Measurements from ENCODE around the gene TMEM255B.

The TMEM255B gene

DNA sequence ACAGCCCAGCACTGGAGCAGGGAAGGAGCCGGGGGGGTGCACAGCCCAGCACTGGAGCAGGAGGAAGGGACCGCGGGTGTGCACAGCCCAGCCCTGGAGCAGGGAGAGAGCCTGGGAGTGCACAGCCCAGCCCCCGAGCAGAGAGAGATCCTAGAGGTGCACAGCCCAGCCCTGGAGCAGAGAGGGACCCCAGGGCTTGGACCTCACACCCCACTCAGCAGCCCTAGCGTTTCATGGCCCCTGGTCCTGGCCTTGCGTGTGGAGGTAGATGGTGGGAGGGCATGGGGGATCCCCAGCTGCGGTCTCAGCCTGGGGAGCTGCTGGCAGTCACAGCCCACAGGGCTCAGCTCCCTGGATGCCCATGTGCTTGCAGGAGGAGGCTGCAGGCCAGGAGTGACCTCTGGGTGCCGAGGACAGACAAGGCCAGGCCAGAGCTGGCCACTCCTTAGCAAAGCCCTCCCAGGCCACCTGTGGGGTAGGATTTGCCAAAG is 79.7 kb downstream of the TMEM255B start:
- DNase-seq, result no peak

DNA sequence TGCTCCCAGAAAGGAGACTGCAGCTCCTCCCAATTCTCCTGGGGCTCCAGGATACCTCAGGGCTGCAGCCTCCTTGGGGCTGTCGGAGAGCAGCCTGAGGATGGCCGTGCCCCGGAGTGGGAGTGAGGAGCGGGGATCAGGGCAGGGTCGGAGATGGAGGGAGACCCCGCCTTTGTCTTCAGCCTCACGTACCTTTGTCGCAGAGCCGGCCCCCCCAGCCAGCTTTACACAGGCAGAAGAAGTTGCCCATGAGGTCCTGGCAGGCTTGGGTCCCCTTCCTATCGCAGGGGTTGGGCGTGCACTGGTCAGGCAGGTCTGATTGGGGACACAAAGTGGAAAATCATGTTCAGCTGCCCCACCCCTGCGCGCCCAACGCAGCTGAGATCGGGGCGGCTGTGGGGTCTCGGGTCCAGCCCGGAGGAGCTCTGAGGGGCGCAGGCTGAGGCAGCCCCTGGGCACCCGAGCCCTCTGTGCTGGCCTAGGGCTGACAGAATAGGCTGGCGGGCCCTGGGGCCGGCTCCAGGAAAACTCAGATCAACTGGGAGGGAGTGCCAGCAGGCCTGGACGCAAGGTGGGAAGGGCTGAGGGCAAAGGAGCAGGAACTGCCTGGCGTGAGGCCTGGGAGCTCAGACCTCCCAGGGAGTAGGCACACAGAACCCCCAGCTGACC is 80.6 kb downstream of the TMEM255B start:
- DNase-seq, result no peak

DNA sequence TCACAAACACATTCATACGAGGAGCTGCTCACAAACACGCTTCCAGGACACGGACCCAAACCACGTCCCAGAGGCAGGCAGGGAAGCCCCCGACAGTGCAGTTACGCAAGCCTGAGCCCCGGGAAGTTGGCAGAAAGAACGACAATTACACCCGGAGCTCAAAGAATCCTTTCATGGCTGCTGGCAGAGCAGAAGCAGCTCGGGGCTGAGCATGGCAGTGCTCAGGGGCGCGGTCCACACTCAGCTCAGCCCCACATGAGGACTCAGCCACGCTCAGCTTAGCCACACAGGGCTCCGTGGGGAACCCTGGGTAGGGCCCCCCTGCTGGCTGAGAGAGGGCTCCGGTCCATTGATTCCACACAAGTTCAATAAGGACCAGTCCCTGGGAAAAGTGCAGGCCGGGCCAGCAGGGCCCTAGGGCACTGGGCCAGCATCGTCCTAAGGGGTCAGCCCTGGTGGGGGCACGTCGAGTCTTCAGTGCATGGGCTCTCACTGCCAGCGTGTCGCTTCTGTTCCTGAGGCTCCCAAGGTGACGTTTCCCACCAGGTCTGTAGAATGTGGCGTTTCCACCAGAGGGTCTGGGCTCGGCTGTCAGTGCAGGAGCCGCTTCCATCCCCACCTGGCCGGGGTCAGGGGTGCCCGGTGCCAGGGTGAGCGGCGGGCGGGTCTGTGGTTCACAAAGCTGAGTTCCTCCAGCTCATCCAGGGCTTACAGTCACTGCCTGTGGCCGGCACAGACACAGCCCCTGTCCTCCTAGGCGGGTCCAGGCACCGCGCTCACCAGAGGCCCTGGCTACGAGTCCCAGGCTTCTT is 81.7 kb downstream of the TMEM255B start:
- no peak for DNase-seq

DNA sequence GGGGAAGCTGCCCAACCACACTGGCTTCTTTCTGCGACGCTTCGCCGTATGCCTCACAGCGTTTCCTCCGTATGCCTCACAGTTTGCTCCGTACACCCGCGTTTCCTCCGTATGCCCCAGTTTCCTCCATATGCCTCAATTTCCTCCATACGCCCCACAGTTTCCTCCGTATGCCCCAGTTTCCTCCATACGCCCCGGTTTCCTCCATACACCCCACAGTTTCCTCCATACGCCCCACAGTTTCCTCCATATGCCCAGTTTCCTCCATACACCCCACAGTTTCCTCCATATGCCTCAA is 82.3 kb downstream of the TMEM255B start:
- DNase-seq, result no peak

DNA sequence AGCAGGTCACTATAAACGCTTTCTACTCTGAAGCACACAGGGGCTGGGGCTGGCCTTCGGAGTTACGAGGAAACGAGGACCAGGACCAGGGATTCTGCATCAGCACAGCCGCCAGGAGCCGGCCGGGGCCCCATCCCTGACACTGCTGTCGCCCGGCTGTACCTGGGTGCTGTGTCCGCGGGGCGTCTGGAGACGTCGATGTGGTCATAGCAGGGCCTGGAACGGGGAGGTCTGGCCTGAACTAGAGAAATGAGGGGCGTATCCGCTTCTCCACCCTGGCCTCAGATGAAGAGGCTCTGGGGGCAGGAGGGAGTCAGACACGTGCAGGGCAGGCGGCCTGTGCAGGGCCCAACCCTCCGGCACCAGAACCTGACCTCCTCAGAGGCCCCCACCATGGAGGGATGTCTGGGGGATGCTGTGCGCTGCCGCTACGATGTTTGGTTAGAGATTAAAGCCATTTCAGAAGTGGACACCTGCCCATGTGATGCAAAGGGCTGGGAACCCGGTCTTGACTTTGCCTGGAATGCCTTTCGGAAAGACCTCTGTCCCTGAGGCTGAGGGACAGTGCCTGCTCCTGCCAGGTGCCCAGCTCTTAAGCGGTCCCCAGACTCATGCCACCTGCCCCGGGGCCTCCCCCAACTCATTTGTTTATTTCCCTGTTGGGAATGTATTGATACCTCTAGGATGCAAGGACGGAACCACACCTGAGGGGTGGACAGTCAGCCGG is 83.5 kb downstream of the TMEM255B start:
- no peak for DNase-seq

DNA sequence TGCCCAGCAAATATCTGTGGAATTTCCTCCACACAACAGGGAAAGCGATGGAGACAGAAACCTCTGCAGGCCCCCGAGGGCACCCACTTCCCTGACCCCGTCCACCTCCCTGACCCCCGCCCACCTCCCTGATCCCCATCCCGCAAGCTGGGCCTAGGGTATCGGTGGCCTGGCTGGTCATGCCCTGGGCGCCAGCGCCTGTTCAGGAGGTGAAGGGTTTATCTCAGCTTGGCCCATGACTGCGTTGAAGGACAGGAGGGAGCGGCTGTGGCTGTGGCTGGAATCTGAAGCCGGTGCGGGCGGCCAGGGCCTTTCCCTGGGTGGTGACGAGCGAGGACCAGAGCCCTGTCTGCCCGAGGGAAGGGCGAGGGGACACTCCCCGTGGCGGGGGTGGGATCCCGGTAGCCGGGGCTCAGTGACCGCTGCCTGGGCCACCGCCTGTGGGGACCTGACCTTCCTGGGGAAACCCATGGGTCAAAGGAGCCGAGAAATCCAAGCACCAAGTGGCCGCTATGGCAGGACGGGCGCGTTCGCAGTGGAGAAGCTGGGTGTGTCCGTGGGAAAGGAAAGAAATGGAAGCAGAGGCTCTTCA is 84.1 kb downstream of the TMEM255B start:
- no peak for DNase-seq

DNA sequence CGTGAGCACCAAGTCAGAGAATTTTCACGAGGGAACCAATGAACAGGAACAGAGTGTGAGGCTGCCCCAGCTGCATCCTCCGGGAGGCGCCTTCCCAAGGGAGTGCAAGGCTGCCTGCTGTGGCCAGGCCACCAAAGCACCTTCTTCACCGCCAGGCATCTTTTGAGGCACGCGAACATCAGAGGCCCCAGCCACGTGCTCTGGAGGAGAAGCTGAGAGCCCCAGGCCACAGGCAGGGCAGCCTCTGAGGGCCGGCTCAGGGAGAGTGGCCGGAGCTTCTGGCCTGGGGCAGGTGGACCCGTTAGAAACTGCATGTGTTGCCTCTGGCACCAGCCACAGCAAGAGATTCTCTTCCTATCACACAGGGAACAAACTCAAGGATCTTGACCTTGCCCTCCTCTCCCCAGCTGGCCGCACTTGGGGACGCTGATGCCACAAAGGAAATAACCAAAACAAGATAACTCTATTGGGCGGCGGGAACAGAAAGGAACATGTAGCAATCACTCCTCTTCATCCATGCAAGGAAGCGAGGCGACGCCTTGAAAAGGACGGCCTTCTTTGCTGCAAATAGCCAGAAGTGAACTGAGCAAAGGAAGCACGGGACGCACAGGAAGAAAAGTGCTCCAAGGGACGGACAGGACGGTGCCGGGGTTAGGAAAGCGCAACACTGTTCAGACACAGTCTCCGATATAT is 85.0 kb downstream of the TMEM255B start:
- DNase-seq, result no peak

DNA sequence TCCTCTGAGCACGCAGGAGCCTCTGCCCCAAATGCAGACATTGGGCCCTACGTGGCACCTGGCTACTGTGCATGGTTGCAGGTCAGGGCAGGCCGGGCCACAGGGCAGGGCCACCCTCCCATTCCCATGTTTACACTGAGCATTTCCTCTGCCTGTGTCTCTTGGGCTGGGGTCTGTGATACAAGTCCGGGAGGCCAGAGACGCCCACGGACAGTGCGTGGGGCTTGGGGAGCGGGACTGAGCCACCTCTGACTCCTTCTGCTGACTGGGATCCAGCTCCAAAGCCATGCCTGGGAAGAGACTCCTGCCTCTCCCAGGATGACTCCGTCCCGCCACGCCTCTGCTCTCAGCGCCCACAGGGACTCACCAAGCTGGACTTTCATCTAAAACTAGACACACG is 86.0 kb downstream of the TMEM255B start:
- no peak for DNase-seq

DNA sequence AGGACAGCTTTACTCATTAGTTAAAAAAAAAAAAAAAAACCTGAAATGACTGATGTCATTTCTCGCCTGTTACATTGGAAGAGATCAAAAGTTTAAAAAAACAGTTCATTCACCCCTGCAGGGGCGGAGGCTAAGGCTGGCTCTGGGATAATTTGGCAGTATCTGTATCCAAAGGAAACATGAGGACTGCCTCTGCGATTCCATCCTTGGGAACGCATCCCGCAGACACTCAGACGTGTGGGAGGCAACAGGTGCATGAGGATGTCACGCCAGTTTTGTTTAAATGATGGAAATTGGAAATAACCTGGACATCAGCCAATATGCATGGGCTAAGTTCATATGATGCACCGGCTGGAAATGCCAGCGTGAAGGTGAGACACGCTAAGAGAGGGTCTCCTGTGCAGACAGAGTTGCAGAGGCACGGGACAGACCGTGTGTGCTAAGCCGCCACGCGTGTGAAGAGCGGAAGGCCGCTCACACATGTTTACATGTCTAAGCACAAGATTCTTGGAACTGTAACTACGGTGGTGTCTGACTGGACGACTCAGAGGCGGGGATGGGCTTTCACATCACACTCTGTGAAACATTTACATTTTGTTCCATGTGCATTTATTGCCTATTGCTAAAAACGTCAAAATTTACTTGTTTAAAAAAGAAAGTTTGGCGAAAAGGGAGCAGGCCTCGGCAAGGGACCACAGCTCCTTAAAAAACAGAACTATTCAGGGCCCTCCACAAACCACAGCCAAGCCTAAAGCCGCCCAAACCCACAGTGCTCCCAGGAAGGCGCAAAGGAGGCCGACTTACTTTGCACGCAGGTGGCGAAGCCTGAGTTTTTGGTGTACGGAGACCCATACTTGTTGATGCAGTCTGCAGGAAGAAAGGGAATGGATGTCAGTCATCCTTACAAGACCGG is 87.0 kb downstream of the TMEM255B start:
- no peak for DNase-seq

DNA sequence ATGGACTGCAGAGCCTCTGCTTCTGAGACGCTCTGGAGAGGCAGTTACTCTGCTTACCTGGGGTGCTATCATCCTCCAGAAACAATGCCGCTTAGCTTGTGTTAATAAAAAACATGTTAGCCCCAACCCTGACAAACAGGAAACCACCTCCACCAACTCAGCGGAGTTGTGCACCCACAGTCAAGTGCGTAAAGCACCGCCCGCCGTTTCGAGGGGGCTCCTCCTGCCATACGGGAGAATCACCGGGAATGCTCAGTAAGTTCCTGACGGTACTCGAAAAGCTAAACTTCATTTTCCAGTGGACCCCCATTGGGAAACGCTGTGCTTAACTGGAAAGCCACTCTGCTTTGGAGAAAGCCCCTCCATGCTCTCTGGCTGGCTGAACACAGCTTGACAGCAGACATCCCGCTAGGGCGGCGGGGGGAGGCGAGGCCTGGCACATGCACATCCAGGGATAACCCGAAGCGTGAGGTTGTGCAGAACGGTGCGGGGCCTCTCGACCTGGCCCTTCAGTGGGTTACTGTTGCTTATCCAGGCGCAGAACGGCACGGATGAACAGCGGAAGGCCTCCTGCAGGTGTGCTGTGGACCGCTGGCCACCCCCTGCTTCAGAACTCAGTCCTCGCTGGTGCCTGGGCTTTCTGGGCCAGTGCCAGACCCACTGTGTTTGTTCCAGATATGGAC is 87.8 kb downstream of the TMEM255B start:
- no peak for DNase-seq

DNA sequence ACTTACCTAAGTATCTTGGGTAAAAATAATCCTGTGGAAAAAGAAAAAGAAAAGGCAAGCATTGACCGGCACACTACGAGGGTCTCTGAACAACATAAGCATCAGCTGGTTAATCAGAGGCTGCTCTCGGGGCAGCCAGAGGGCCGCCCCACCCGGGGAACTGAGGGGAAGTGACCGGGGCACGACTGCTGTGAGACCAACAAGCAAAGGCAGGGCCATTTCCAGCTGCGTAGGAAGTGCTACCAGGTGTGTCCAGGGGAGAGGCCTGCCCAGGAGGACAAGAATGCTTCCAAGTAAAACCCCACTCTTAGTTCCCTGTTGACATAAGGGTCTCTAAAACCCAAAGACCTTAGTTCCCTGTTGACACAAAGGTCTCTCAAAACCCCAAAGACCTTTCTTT is 89.0 kb downstream of the TMEM255B start:
- no peak for DNase-seq

DNA sequence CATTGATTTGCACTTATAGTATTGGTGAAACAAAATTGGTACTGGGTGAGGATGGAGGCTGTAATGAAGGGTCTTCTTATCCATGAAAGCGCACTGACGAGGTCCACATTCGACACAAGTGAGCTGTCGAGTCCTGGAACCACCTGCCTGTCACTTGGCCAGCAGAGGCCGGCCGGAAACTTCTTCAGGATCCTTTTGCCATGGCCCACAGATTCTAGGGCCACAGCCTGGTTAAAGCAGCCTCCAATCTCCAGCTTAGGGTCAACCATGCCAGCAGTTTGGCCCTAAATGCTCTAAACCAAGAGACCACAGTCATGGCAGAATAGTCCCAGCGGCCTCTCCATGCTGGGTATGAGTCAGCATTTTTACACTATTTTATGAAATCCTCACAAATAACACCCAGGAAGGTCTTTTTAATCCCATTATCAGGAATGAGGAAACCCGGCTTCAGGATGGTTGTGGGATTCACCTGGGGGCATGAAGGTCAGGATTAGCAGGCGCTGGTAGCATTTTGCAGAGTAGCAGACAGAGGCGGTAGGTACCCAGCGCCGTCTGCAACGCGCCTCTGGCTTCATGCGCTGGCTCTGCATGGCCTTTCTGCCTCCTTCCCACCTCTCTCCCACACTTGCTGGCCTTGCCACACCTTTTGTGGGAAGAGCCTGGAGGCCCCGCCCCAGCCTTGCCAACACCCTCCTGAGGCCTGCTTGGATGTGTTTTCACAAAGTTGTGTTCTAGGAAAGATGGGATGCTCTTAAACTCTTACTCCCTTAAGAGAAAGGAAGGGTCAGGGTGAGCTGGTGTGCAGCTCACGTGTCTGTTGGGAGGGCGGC is 89.6 kb downstream of the TMEM255B start:
- DNase-seq, result no peak

DNA sequence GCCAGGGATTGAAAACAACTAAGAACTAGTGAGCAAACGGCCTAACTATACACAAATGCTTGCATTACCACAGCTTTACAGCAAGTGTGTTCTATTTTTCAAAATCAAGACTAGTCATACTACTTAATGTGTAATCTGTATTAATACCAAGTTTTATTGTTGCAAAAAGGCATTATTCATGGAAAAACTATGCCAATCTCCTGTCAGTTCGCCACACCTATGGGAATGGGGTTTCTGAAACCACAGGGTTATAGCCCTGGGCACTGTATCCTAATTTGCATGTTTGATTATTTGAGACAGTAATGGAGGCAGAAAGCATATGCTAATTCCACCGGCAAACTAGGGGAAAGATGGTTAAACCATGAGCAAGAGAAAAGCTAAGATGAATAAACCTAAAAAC is 90.5 kb downstream of the TMEM255B start:
- no peak for DNase-seq

DNA sequence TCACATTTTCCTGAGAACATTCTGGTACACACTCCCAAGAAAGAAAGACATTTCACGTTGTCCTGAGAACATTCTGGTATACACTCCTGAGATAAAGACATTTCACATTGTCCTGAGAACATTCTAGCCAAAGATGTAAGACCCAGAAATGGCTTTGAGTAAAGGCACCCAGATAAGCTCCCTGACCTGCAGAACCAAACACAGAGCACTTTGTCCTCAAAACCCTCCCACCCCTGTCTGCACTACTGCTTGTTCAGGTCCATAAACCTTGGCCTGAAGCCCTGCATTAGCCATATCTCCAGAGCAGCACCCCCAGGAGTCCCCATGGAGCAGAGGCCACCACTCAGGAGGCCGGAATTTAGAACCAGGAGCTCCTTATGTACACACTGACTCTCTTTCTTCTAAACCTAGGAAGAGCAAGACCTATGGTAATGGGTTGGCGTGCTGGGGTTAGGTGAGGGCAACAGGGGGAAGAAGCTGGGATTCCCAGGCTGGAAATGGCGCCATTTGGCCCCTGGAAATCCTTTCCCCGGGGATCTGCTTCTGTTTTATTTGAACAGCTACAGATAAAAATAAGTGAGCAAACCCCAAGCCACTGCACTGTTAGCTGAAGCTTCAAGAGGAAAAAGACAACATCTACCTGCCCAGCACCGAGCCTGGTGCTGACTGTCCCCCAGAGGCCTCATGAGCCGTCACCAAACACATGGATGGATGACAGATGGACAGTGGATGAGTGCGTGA is 91.1 kb downstream of the TMEM255B start:
- no peak for DNase-seq

DNA sequence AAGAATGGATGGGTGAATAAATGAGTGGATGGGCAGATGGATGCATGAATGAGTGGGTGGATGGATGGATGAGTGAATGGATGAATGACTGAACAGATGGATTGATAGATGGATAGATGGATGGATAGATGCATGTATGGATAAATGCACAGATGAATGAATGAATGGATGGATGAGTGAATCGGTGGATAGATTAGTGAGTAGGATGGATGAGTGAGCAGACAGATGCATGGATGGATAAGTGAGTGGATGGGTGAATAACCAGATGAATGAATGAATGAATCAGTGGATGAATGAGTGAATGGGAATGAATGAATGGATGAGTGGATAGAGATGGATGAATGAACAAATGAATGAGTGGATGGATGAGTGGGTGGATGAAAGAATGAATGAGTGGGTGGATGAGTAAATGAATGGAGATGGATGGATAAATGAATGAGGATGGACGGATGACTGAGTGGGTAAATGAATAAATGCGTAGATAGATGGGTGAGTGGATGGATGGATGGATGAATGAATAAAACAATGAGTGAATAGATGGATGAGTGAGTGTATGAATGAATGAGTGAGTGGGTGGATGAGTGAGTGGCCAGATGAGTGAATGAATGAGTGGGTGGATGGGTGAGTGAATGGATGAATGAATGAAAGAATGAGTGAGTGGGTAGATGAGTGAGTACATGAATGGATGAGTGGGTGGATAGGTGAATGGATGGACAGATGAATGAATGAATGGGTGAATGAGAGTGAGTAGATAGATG is 91.9 kb downstream of the TMEM255B start:
- no peak for DNase-seq

DNA sequence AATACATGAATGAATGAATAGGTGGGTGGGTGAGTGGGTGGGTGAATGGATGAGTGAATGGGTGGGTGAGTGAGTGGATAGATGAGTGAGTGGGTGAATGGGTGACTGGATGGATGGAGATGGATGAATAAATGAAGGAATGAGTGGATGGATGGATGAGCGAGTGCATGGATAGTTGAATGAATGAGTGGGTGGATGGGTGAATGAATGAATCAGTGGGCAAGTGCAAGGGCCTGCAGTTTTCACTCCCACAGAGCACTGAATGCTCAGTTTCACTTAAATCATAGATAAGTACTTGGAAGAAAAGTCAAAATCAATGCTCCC is 92.4 kb downstream of the TMEM255B start:
- DNase-seq, result no peak

DNA sequence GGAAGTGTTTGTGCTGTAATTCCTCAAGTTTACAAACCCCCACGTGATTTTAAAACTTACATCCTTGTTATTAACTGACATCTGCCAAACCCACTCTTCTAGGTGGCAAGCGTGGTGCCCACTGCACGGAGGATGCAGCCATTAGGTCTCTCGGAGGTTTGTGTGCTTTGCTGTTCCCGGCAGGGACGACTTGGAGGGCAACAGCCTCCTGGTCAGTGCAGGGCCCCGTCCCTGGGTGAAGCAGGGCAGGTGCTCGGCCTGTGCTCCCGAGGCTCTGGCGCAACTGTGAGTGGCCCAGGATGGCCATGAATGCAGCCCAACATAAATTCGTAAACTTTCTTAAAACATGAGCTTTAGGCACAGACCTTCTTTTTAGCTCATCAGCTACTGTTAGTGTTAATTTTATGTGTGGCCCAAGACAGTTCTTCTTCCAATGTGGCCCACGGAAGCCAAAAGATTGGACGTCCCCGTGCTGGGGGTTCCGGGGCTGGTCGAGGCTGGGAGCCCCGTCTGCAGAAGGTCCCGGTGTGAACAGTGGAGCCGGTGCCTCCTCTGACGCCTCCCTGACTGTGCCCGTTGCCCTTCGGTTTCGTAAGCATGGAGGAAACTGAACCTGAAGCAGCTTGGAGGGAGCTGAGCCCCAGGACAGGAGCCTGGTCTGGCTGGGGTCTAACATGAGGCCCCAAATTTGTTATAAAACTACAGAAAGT is 93.0 kb downstream of the TMEM255B start:
- DNase-seq, result no peak

Data from stimulated activated CD4-positive, alpha-beta T cell treated with anti-CD3 and anti-CD28 coated beads, Interleukin-12 subunit alpha, Interleukin-12 subunit beta, amount 100 ng/mL, for 4 hours (primary cell).